ENCODE measurements around the gene SKIC8. TPM values are rescaled to one million over a fixed set of nuclear protein-coding genes. Genes with fewer than 3 reads are reported as not detected.

Gene SKIC8
- total RNA-seq, 2 donors from 2014 or later: 35.9 to 47.0 TPM

DNA sequence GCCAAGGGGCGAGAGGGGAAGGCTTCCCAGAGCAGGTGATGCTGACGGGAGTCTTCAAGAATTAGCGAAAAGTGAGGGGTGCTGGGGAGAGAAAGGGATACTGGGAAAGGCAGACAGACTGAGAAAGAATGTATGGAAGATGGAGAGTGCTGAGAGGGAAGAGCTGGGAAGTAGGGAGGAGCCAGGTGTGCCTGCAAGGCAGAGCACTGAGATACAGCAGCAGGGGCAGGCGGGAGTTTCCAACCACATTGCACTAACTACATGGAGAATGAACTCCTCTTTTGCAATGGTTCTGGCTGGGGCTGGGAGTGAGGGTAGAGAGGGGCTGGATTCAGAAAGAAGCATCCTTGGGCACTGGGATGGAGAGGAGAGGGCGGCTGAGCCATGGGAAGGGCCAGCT is 24.7 kb upstream of the SKIC8 start:
- H3K27ac ChIP-seq: no peak overlapping the region
- no peak overlapping the region for H3K9ac ChIP-seq (ENCODE audit: low read depth in 2 of 2, low read length in 2 of 2)
- no peak for TF ChIP-seq CTCF (IDR thresholded peaks at IDR 0.05)
- H3K36me3 ChIP-seq: no peaks in the 10 kb centered on the region
- intact Hi-C loops (cut with DNase I): no loop called here
- no peaks in the 10 kb centered on the region for H3K9me3 ChIP-seq
- H3K4me3 ChIP-seq: no peak overlapping the region
- no peaks in the 10 kb centered on the region for H3K4me1 ChIP-seq
- H3K27me3 ChIP-seq: no peaks in the 10 kb centered on the region
- no peak for DNase-seq

GRCh38 chr15:78323693-78324092 is 24.3 kb upstream of the SKIC8 start:
- Histone ChIP-seq H3K4me1 (no peaks in the 10 kb centered on the region), H3K27me3 (no peaks in the 10 kb centered on the region), H3K27ac (no peak overlapping the region), H3K9ac (ENCODE audit: low read depth in 2 of 2, low read length in 2 of 2) (no peak overlapping the region), H3K36me3 (no peaks in the 10 kb centered on the region), H3K9me3 (no peaks in the 10 kb centered on the region), H3K4me3 (no peak overlapping the region)
- DNase-seq: no peak
- TF ChIP-seq CTCF (IDR thresholded peaks at IDR 0.05): no peak
- intact Hi-C loops (cut with DNase I): no loop called here

GRCh38 chr15:78322724-78323521 is 23.5 kb upstream of the SKIC8 start:
- H3K36me3 ChIP-seq: no peaks in the 10 kb centered on the region
- H3K4me1 ChIP-seq: no peaks in the 10 kb centered on the region
- TF ChIP-seq CTCF (IDR thresholded peaks at IDR 0.05): no peak
- no peak overlapping the region for H3K4me3 ChIP-seq
- no peak overlapping the region for H3K27ac ChIP-seq
- H3K9ac ChIP-seq (ENCODE audit: low read depth in 2 of 2, low read length in 2 of 2): no peak overlapping the region
- no peaks in the 10 kb centered on the region for H3K27me3 ChIP-seq
- no peak for DNase-seq
- H3K9me3 ChIP-seq: no peaks in the 10 kb centered on the region
- intact Hi-C loops (cut with DNase I): no loop called here

- DNase-seq: no peak
- H3K4me3 ChIP-seq: no peak overlapping the region
- intact Hi-C loops (cut with DNase I): no loop called here
Observed at GRCh38 chr15:78322243-78322642, 22.8 kb upstream of the SKIC8 start.

GRCh38 chr15:78321786-78322185 is 22.4 kb upstream of the SKIC8 start:
- no peaks in the 10 kb centered on the region for H3K27me3 ChIP-seq
- TF ChIP-seq CTCF (IDR thresholded peaks at IDR 0.05): no peak
- H3K9me3 ChIP-seq: no peaks in the 10 kb centered on the region
- H3K9ac ChIP-seq (ENCODE audit: low read depth in 2 of 2, low read length in 2 of 2): no peak overlapping the region
- no peak for DNase-seq
- H3K27ac ChIP-seq: no peak overlapping the region
- intact Hi-C loops (cut with DNase I): no loop called here
- no peaks in the 10 kb centered on the region for H3K36me3 ChIP-seq
- no peaks in the 10 kb centered on the region for H3K4me1 ChIP-seq
- no peak overlapping the region for H3K4me3 ChIP-seq

More at GRCh38 chr15:78322243-78322642, 22.8 kb upstream of the SKIC8 start:
- TF ChIP-seq CTCF (IDR thresholded peaks at IDR 0.05): no peak
- H3K36me3 ChIP-seq: no peaks in the 10 kb centered on the region
- no peak overlapping the region for H3K9ac ChIP-seq (ENCODE audit: low read depth in 2 of 2, low read length in 2 of 2)
- H3K9me3 ChIP-seq: no peaks in the 10 kb centered on the region
- H3K27me3 ChIP-seq: no peaks in the 10 kb centered on the region
- H3K27ac ChIP-seq: no peak overlapping the region
- no peaks in the 10 kb centered on the region for H3K4me1 ChIP-seq
